OCI-LY3 (cell line): ENCODE measurements around the gene PRR23E.

Experiments used
- EZH2phosphoT487 ChIP-seq: fragments of 200-600 bp; shearing (Covaris generic); IDR thresholded peaks from 2 replicates; pipeline ENCODE4 v1.6.1; 2018; ENCODE audit warnings: antibody characterized with exemption, mixed run types, low read depth
- TF ChIP-seq, protein P1 (sequence below): fragments of 200-600, 300-600 bp; sonication (generic); IDR thresholded peaks from 2 replicates; pipeline ENCODE4 v1.5.1; 2014; ENCODE audit warnings: antibody characterized with exemption, low read length, low read depth

GRCh38 chr3:127233371-127233770 lies 40.4 kb downstream of the PRR23E start:
- TF ChIP-seq, protein P1, sequence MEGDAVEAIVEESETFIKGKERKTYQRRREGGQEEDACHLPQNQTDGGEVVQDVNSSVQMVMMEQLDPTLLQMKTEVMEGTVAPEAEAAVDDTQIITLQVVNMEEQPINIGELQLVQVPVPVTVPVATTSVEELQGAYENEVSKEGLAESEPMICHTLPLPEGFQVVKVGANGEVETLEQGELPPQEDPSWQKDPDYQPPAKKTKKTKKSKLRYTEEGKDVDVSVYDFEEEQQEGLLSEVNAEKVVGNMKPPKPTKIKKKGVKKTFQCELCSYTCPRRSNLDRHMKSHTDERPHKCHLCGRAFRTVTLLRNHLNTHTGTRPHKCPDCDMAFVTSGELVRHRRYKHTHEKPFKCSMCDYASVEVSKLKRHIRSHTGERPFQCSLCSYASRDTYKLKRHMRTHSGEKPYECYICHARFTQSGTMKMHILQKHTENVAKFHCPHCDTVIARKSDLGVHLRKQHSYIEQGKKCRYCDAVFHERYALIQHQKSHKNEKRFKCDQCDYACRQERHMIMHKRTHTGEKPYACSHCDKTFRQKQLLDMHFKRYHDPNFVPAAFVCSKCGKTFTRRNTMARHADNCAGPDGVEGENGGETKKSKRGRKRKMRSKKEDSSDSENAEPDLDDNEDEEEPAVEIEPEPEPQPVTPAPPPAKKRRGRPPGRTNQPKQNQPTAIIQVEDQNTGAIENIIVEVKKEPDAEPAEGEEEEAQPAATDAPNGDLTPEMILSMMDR: no peak
- TF ChIP-seq EZH2phosphoT487: no peak
